Renal cortex interstitium (tissue), 15 donors: ENCODE measurements around the gene C1QTNF7. TPM values are rescaled to one million over a fixed set of nuclear protein-coding genes. Genes with fewer than 3 reads are reported as not detected.

Experiments
- DNase-seq, 11 donors: peaks; one replicate each; pipeline ENCODE4 v3.0.0-alpha.2; 2013; ENCODE audit warnings: low read depth in 9 of 11, low spot score in 4 of 11; ENCODE audit errors: extremely low read depth in 1 of 11
- long read RNA-seq, 16 experiments: transcript quantifications; one replicate each; lab custom pipeline, GENCODE V29; 2026
- polyA plus RNA-seq, 3 donors: library from polyadenylated mRNA; unstranded; fragments of 120-200 nt; gene quantifications; one replicate each; pipeline ENCODE4 v1.2.1, GENCODE V29; 2013; ENCODE audit not compliant: insufficient read length in 3 of 3

Gene C1QTNF7
- polyA plus RNA-seq: 10 to 100 TPM; 24.0 to 25.8 (median 24.5) TPM
- long read RNA-seq, donor 1, full-length matches to known transcripts: 4 of 4 reads
- long read RNA-seq, donor 1, partial matches to known transcripts: 0 of 4 reads
- long read RNA-seq, donor 1, other reads (novel, unspliced or antisense): 0 of 4 reads
- long read RNA-seq, donor 2, full-length matches to known transcripts: 4 of 4 reads
- long read RNA-seq, donor 2, partial matches to known transcripts: 0 of 4 reads
- long read RNA-seq, donor 2, other reads (novel, unspliced or antisense): 0 of 4 reads
- long read RNA-seq, donor 3, full-length matches to known transcripts: 10 of 10 reads
- long read RNA-seq, donor 3, partial matches to known transcripts: 0 of 10 reads
- long read RNA-seq, donor 3, other reads (novel, unspliced or antisense): 0 of 10 reads
- long read RNA-seq, donor 4, full-length matches to known transcripts: 8 of 8 reads
- long read RNA-seq, donor 4, partial matches to known transcripts: 0 of 8 reads
- long read RNA-seq, donor 4, other reads (novel, unspliced or antisense): 0 of 8 reads
- long read RNA-seq, donor 5: 0 reads
- long read RNA-seq, donor 6, full-length matches to known transcripts: 9 of 9 reads
- long read RNA-seq, donor 6, partial matches to known transcripts: 0 of 9 reads
- long read RNA-seq, donor 6, other reads (novel, unspliced or antisense): 0 of 9 reads
- long read RNA-seq, donor 7, full-length matches to known transcripts: 5 of 10 reads
- long read RNA-seq, donor 7, partial matches to known transcripts: 5 of 10 reads
- long read RNA-seq, donor 7, other reads (novel, unspliced or antisense): 0 of 10 reads
- long read RNA-seq, donor 8: 0 reads
- long read RNA-seq, donor 9, full-length matches to known transcripts: 7 of 7 reads
- long read RNA-seq, donor 9, partial matches to known transcripts: 0 of 7 reads
- long read RNA-seq, donor 9, other reads (novel, unspliced or antisense): 0 of 7 reads
- long read RNA-seq, donor 10, full-length matches to known transcripts: 6 of 6 reads
- long read RNA-seq, donor 10, partial matches to known transcripts: 0 of 6 reads
- long read RNA-seq, donor 10, other reads (novel, unspliced or antisense): 0 of 6 reads
- long read RNA-seq, donor 11, full-length matches to known transcripts: 7 of 7 reads
- long read RNA-seq, donor 11, partial matches to known transcripts: 0 of 7 reads
- long read RNA-seq, donor 11, other reads (novel, unspliced or antisense): 0 of 7 reads
- long read RNA-seq, donor 12, full-length matches to known transcripts: 3 of 3 reads
- long read RNA-seq, donor 12, partial matches to known transcripts: 0 of 3 reads
- long read RNA-seq, donor 12, other reads (novel, unspliced or antisense): 0 of 3 reads
- long read RNA-seq, donor 13: 0 reads
- long read RNA-seq, donor 14, full-length matches to known transcripts: 7 of 7 reads
- long read RNA-seq, donor 14, partial matches to known transcripts: 0 of 7 reads
- long read RNA-seq, donor 14, other reads (novel, unspliced or antisense): 0 of 7 reads
- long read RNA-seq, donor 15, full-length matches to known transcripts: 2 of 2 reads
- long read RNA-seq, donor 15, partial matches to known transcripts: 0 of 2 reads
- long read RNA-seq, donor 15, other reads (novel, unspliced or antisense): 0 of 2 reads
- long read RNA-seq, donor 16, full-length matches to known transcripts: 25 of 37 reads
- long read RNA-seq, donor 16, partial matches to known transcripts: 12 of 37 reads
- long read RNA-seq, donor 16, other reads (novel, unspliced or antisense): 0 of 37 reads

- no peak for DNase-seq
Measured at GRCh38 chr4:15427701-15428100, at the start of gene C1QTNF7. TSS of gene C1QTNF7 (plus strand) at chr4:15428033. CDS start at chr4:15435744, 7,711 bp downstream.

GRCh38 chr4:15378062-15378461 is 49.8 kb upstream of the C1QTNF7 start:
- no peak for DNase-seq

- no peak for DNase-seq
Measured at GRCh38 chr4:15378493-15378892, 49.3 kb upstream of the C1QTNF7 start.

GRCh38 chr4:15381806-15382338 is 46.0 kb upstream of the C1QTNF7 start:
- no peak for DNase-seq

DNA sequence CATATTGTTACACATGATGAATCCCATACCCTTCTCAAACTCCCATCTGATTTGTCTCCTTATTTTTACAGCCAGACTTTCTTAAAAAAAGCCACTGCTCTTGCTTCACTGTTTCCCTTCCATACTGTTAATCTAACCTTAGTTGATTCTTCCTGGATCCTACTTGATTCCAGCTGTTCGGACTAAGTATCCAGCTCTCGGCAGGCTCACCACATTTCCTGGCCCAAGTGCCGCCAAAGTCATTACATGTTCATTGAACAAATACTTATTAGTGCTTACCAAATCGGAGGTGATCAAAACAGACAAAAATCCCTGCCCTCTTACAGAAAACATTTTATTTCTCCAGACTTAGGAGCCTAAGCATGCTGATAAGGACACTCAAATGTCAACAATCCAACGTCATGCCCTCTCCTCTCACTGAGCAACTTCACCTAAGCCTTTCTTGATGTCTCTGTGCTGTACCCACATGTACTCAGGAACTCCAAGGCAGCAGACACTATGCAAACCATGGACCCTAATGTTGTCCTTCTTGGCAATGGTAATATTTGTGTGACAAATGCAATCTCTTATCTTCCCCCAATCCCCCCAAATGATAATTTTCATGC is 45.1 kb upstream of the C1QTNF7 start:
- no peak for DNase-seq

DNA sequence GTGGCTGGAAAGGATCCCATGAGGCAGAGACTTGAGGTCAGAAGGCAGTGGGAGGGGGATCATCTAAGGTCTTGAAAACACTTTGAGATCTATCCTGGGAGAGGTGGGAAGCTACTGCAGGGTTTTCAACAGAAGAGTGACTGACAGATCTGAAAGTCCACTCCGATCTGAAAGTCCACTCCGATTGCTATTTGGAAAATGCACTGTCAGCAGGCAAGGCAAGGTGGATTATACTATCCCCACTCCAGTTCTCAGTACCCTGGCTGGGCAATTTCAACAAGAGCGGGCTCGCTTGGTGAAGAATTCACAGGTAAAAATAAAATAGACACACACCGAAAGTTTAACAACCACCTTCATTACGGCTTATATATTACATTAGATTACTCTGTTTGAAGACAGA is 42.3 kb upstream of the C1QTNF7 start:
- DNase-seq: no peak

- DNase-seq: no peak
Measured at GRCh38 chr4:15385928-15386327, 41.9 kb upstream of the C1QTNF7 start.

GRCh38 chr4:15390494-15390893 is 37.3 kb upstream of the C1QTNF7 start:
- DNase-seq: no peak

GRCh38 chr4:15392053-15392805 is 35.6 kb upstream of the C1QTNF7 start:
- DNase-seq: no peak

- DNase-seq: no peak
Measured at GRCh38 chr4:15395311-15395710, 32.5 kb upstream of the C1QTNF7 start.

DNA sequence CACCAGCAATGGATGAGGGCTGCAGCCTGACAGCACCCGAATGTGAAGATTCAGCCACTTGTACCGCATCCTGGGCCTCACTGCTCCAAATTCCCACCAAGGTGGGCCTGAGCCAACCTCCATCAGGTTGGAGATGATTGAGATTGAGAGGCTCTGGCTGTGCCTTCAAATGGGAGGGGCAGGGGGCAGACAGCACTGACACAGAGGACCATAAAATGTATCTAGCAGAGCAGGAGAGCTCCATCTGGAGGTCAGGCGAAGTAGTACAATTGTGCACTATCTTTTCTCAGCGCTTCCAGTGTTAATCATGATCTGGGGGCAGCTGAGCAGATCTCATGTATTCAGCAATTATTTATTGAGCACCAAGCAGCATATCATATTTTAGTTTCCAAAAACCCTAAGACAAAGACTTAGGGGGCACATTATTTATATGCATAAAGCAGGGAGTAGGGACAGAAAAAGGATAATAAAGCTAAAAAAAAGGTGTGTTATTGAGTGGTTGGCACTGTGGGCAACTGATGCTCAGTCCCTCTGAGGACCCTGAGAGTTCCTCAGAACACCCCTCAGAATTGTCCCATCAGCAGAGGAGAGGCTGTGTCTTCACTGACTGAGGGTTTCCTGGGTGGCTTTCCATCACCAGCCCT is 31.6 kb upstream of the C1QTNF7 start:
- DNase-seq: no peak

- DNase-seq: no peak
Measured at GRCh38 chr4:15398001-15398400, 29.8 kb upstream of the C1QTNF7 start.

- DNase-seq: no peak
Measured at GRCh38 chr4:15398732-15399131, 29.1 kb upstream of the C1QTNF7 start.

- peak in 1 of 11 donors; percentile 37 for DNase-seq
Measured at GRCh38 chr4:15400226-15400625, 27.6 kb upstream of the C1QTNF7 start.

DNA sequence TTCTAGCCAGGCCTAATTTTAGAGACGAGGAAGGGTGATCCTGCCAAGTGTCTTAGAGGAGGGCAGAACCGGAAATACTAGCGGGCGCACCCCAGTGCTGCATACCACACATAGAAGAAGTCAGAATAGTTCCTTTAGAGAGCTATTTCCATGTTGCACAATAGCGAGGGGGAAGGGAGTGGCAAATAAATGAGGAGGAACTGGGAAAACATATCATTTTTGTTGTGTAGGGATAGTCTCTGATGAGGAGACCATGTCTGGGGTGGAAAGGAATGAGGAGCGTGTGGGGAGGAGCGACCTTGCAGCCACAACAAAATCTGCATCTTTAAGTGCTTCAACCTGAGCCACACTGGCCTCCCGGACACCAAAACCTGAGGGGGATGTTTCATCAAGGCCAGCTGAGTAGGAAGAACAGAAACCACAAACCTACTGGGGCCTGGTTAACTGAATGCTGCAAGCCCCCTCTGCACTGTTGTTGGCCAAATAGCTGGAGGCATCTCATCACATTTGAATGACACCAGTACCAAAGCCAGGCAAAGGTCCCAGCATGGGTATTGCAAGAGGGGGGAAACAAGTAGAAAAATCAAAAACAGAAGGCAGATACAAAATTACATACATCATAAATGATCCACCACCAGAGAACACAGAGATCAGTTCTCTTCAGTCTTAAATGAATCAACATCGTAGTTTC is 26.7 kb upstream of the C1QTNF7 start:
- no peak for DNase-seq

DNA sequence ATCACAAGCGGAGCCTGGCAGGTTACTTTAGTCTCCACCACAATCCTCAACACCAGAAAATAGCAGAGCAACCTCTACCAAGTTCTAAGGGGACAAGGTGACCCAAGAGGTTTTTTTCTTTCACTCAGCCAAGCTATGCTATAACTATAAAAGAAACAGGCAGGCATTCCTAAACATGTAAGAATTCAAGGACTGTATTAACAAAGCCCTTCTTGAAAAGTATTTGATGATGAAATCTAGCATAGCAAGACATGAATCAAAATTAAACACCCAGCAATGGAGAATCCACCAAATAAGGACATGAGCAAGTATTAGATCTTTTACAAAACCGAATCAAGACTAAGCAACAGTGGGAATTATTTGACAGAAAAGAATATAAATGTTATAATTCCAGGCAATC is 25.7 kb upstream of the C1QTNF7 start:
- no peak for DNase-seq
